Fibroblast of mammary gland (primary cell): ENCODE measurements around the gene DPH3.

Source experiments
- DNase-seq: peaks from one replicate; pipeline ENCODE4 v3.0.0-alpha.2; 2010; ENCODE audit warnings: low read depth
- H3K4me3 ChIP-seq: 2 replicates; pipeline ENCODE4 v1.5.1; 2011; ENCODE audit warnings: low read depth, mild to moderate bottlenecking, low read length, moderate library complexity; ENCODE audit not compliant: control insufficient read depth
- CTCF ChIP-seq: conservative IDR thresholded peaks from 2 replicates; pipeline ENCODE4 v1.5.1; 2011; ENCODE audit warnings: low read depth, low read length, inconsistent platforms; ENCODE audit not compliant: control insufficient read depth, insufficient read depth

DPH3 gene

GRCh38 chr3:16257309-16257708 is 7.4 kb downstream of the DPH3 start:
- TF ChIP-seq CTCF: no peak
- H3K4me3 ChIP-seq: no peak overlapping the region
- no peak for DNase-seq

DNA sequence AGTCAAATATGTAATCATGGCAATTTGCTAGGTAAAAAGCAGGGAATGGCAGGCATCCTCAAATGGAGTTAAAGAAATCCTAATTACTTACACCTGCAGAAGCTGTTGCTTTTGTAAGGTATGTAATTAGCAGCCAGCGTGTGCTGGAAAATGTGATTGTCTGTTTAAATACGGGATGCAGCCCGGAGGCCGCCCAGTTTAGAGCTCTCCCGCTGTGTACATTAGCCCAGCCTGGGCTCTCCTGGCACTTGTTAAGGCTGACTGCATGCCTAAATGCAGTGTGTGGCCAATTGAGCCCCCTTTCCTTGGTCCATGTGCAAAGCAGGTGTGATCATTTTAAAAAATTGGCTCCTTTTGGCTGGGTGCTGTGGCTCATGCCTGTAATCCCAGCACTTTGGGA is 9.0 kb downstream of the DPH3 start:
- no peak for TF ChIP-seq CTCF
- H3K4me3 ChIP-seq: no peak overlapping the region
- DNase-seq: no peak

DNA sequence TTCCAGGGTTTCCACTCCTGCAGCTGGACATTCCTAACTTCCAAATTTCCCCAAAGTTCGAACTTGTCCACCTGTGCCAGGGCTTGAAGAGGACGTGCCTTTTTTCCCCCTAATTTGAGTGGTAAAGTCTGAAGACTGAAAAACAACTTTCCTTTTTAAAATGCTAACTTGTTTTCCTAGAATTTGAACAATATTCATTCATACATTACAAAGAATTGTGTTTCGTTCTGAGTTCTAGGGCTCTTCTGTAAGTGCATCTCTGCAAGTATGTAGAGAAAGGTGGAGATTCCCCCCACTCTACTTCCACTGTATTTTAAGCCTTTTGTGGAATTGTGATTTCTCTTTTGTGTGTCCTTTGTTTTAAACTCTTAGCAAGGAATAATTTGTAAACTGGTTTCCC is 9.4 kb downstream of the DPH3 start:
- H3K4me3 ChIP-seq: no peak overlapping the region
- TF ChIP-seq CTCF: no peak
- no peak for DNase-seq

DNA sequence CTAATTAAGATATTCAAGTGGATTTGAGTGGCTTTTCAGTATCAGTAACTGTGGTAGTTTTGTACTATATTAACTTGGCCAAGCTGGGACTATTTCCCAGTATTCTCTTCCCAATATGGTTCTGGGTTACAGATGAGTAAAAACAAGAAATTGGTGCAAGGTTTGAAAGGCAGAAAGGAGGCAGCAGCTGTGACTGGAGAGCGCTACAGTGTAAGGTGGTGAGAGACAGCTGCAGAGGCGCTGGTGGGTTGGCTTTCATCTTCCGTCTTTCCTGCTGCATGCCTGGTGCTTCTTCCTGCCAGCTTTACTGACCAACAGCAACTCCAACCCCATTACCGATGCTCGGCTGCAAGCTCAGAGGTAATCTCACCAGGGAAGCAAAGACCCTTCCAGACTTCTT is 9.8 kb downstream of the DPH3 start:
- TF ChIP-seq CTCF: no peak
- no peak for DNase-seq
- no peak overlapping the region for H3K4me3 ChIP-seq

DNA sequence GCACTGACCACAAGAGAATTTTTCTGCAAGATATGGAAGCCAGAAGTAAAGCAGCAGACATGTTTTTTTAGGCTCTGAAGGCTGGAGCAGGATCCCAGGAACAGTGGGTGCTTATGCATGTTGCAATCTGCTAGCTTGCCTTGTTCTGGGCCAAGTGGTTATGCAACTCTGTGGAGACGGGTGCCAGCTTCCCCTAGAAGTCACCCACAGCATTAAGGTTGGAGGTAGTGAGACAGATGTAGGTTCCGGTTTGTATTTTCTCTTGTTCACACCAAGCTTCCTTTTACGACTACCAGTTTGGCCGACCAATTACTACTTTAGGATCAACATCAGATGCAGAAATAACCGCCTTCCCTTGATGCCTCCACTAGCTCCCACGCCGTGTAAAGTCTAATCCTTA is 11.1 kb downstream of the DPH3 start:
- no peak overlapping the region for H3K4me3 ChIP-seq
- no peak for TF ChIP-seq CTCF
- DNase-seq: peak; percentile 49

GRCh38 chr3:16252988-16253387 is 11.8 kb downstream of the DPH3 start:
- no peak for TF ChIP-seq CTCF
- H3K4me3 ChIP-seq: no peak overlapping the region
- DNase-seq: no peak
